Astrocyte (in vitro differentiated cells and primary cell): ENCODE measurements around the gene CUTA. TPM values are rescaled to one million over a fixed set of nuclear protein-coding genes. Genes with fewer than 3 reads are reported as not detected.
A peak's percentile ranks its signal among the peaks of the same experiment; 100 is the strongest.

Experiments used
- DNase-seq: peaks from one replicate; pipeline ENCODE4 v3.0.0-alpha.2; 2010; ENCODE audit warnings: low read depth
- FAIRE-seq: peaks from 2 replicates; lab custom pipeline; 2011; peaks lifted over from hg19 to GRCh38; lab: Jason Lieb, UNC
- H2AFZ ChIP-seq: 2 replicates; pipeline ENCODE4 v1.6.0; 2012; ENCODE audit warnings: low read depth, low read length, inconsistent platforms
- H3K27ac ChIP-seq: 2 replicates; pipeline ENCODE4 v1.5.1; 2011; ENCODE audit warnings: low read depth, low read length, inconsistent platforms
- H3K27me3 ChIP-seq: 2 replicates; pipeline ENCODE4 v1.6.0; 2011; ENCODE audit warnings: low read length, inconsistent platforms; ENCODE audit not compliant: insufficient read depth
- H3K36me3 ChIP-seq: 2 replicates; pipeline ENCODE4 v1.5.1; 2011; ENCODE audit warnings: low read length, inconsistent platforms; ENCODE audit not compliant: insufficient read depth
- H3K4me1 ChIP-seq: 2 replicates; pipeline ENCODE4 v1.5.1; 2011; ENCODE audit warnings: low read length, inconsistent platforms; ENCODE audit not compliant: insufficient read depth
- H3K4me2 ChIP-seq: 2 replicates; pipeline ENCODE4 v1.6.0; 2012; ENCODE audit warnings: low read length, inconsistent platforms
- H3K4me3 ChIP-seq: 2 replicates; pipeline ENCODE4 v1.5.1; 2011; ENCODE audit warnings: low read depth, mild to moderate bottlenecking, low read length, inconsistent platforms; ENCODE audit not compliant: insufficient read depth
- H3K79me2 ChIP-seq: 2 replicates; pipeline ENCODE4 v1.6.0; 2012; ENCODE audit warnings: mild to moderate bottlenecking, low read length, inconsistent platforms; ENCODE audit not compliant: insufficient read depth
- H3K9ac ChIP-seq: 2 replicates; pipeline ENCODE4 v1.6.0; 2012; ENCODE audit warnings: mild to moderate bottlenecking, low read length, inconsistent platforms
- H3K9me3 ChIP-seq: 2 replicates; pipeline ENCODE4 v1.5.1; 2012; ENCODE audit warnings: low read depth, mild to moderate bottlenecking, low read length, inconsistent platforms; ENCODE audit not compliant: insufficient read depth
- H4K20me1 ChIP-seq: 2 replicates; pipeline ENCODE4 v1.6.0; 2012; ENCODE audit warnings: low read length, inconsistent platforms; ENCODE audit not compliant: insufficient read depth
- H3K27ac Mint-ChIP-seq: one replicate; pipeline ENCODE4 v1.8.0; 2021; ENCODE audit warnings: mild to moderate bottlenecking, mixed read lengths; ENCODE audit not compliant: unreplicated experiment
- H3K27me3 Mint-ChIP-seq: one replicate; pipeline ENCODE4 v1.8.0; 2021; ENCODE audit warnings: low read depth, mixed read lengths; ENCODE audit not compliant: unreplicated experiment
- H3K36me3 Mint-ChIP-seq: one replicate; pipeline ENCODE4 v1.8.0; 2021; ENCODE audit warnings: low read depth, mixed read lengths; ENCODE audit not compliant: unreplicated experiment
- H3K4me1 Mint-ChIP-seq: one replicate; pipeline ENCODE4 v1.8.0; 2021; ENCODE audit warnings: low read depth, mixed read lengths; ENCODE audit not compliant: unreplicated experiment
- H3K4me3 Mint-ChIP-seq: one replicate; pipeline ENCODE4 v1.8.0; 2021; ENCODE audit warnings: mild to moderate bottlenecking, moderate library complexity, mixed read lengths; ENCODE audit not compliant: unreplicated experiment
- H3K9me3 Mint-ChIP-seq: one replicate; pipeline ENCODE4 v1.8.0; 2021; ENCODE audit warnings: mild to moderate bottlenecking, mixed read lengths; ENCODE audit not compliant: unreplicated experiment
- EZH2 ChIP-seq: IDR thresholded peaks from 2 replicates; pipeline ENCODE4 v1.6.1; 2012; ENCODE audit warnings: mild to moderate bottlenecking, low read length, inconsistent platforms; ENCODE audit not compliant: insufficient read depth
- total RNA-seq: library from RNA; stranded (reverse); gene quantifications from 2 replicates; pipeline ENCODE4 v1.2.1, GENCODE V29; 2021
- TF ChIP-seq, protein P1 (sequence below): IDR thresholded peaks from 2 replicates; pipeline ENCODE4 v1.5.1; 2011; ENCODE audit warnings: low read depth, mild to moderate bottlenecking, inconsistent platforms, low read length, moderate library complexity; ENCODE audit not compliant: insufficient read depth

The CUTA gene
- total RNA-seq, 1 donor from 2014 or later = 256 TPM

DNA sequence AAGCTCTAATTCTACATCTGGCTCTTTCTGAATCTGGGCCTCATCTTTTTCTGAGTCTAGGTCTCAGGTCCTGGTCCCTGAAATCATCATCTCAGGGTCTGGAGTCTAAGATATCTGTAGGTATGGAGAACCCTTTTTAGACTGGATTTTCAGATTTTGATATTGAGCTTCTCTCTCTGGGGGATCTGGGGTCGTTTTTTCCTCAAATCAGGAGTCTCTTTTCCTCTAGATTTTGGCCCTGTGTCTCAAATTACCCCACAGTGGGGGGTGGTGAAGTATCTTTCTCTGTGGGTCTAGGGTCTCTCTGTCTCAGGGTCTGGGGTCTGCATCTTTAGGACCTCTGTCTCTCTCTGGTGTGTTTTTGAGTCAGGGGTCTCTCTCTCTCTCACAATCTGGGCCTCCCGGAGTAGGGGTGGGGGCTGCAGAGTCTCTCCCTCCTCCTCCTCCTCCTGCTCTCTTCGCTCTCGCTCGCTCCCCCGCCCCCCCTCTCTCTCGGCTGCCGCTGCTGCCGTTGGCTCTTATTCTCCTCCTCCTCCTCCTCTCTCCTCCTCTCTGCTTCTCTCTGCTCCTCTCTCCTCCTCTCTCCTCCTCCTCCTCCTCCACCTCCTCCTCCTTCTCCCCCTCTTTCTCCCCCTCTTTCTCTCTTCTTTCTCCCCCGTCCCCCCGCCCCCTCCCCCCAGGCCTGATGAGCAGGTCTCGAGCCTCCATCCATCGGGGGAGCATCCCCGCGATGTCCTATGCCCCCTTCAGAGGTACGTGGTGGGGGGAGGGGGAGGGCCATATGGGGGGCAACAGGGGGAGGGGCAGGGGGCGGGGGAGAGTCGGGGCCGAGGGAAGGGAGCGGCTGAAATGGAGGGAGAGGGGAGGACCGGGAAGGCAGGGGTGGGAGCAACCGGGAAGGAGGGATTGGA, 1.9 kb upstream of the CUTA start, which contains the start of gene SYNGAP1:
TSS of gene SYNGAP1 (plus strand) at position 486 of the 911 bp plus-strand sequence. CDS start at position 686, 200 bp downstream.
- Mint-ChIP-seq H3K36me3 (peaks cover 7% of the 10 kb centered on the region), H3K27me3 (no peaks in the 10 kb centered on the region), H3K4me1 (peaks cover 47% of the 10 kb centered on the region), H3K4me3 (peak within 1 kb of the TSS; percentile 98), H3K27ac (peak within 1 kb of the TSS; percentile 98), H3K9me3 (no peaks in the 10 kb centered on the region)
- H3K4me2 ChIP-seq = peak within 1 kb of the TSS; percentile 97
- H2AFZ ChIP-seq = no peak within 1 kb of the TSS
- H3K27ac ChIP-seq = peak within 1 kb of the TSS; percentile 98
- TF ChIP-seq EZH2 = no peak
- TF ChIP-seq, protein P1, sequence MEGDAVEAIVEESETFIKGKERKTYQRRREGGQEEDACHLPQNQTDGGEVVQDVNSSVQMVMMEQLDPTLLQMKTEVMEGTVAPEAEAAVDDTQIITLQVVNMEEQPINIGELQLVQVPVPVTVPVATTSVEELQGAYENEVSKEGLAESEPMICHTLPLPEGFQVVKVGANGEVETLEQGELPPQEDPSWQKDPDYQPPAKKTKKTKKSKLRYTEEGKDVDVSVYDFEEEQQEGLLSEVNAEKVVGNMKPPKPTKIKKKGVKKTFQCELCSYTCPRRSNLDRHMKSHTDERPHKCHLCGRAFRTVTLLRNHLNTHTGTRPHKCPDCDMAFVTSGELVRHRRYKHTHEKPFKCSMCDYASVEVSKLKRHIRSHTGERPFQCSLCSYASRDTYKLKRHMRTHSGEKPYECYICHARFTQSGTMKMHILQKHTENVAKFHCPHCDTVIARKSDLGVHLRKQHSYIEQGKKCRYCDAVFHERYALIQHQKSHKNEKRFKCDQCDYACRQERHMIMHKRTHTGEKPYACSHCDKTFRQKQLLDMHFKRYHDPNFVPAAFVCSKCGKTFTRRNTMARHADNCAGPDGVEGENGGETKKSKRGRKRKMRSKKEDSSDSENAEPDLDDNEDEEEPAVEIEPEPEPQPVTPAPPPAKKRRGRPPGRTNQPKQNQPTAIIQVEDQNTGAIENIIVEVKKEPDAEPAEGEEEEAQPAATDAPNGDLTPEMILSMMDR = no peak
- DNase-seq = peak; percentile 57
- peak within 1 kb of the TSS; percentile 78 for H3K9ac ChIP-seq
- peaks cover 6% of the 10 kb centered on the region for H3K36me3 ChIP-seq
- no peaks in the 10 kb centered on the region for H3K9me3 ChIP-seq
- peaks cover 36% of the 10 kb centered on the region for H3K4me1 ChIP-seq
- peak within 1 kb of the TSS; percentile 49 for H3K4me3 ChIP-seq
- H3K79me2 ChIP-seq = peaks cover 34% of the 10 kb centered on the region
- no peak for FAIRE-seq
- H3K27me3 ChIP-seq = no peaks in the 10 kb centered on the region
- peaks cover 20% of the 10 kb centered on the region for H4K20me1 ChIP-seq

DNA sequence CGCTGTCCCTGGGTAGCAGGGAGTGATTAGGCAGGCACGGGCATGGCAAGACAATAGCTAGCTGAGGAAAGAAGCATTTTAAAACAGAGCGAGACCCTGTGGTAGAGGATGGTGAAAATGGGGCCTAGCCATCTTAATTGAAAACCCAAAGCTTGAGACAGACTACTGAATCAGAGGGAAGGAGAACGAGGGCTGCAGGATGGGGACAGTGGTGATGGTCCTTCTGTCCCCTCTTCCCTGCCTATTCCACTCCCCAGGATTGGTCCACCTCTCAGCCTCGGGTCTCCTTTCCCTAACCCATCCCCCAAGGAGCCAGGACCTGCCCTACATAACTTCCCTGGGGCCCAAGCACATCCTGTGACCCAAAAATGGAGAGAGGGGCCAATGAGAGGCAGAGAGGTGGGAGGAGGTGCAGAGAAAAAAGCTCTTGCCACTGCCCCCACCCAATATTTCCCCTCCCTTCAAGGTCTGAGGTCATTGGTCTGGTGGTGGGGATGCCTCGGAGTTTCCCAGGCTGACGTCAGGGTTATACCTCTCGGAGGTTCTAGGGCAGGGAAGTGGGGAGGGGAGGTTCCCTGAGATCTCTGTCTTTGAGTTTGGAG, 884 bp upstream of the CUTA start:
- Mint-ChIP-seq H3K27me3 (no peaks in the 10 kb centered on the region), H3K4me1 (peaks cover 37% of the 10 kb centered on the region), H3K4me3 (peak overlapping the region; percentile 98), H3K9me3 (no peaks in the 10 kb centered on the region), H3K36me3 (peaks cover 5% of the 10 kb centered on the region), H3K27ac (peak overlapping the region; percentile 98)
- no peak for FAIRE-seq
- peaks cover 31% of the 10 kb centered on the region for H4K20me1 ChIP-seq
- TF ChIP-seq, protein P1 = no peak
- TF ChIP-seq EZH2 = no peak
- H2AFZ ChIP-seq = peak overlapping the region; percentile 65
- H3K9me3 ChIP-seq = no peaks in the 10 kb centered on the region
- peak overlapping the region; percentile 97 for H3K4me2 ChIP-seq
- H3K4me3 ChIP-seq = peak overlapping the region; percentile 42
- DNase-seq = peak; percentile 25
- no peaks in the 10 kb centered on the region for H3K27me3 ChIP-seq
- H3K4me1 ChIP-seq = peaks cover 32% of the 10 kb centered on the region
- peak overlapping the region; percentile 78 for H3K9ac ChIP-seq
- peaks cover 6% of the 10 kb centered on the region for H3K36me3 ChIP-seq
- peak overlapping the region; percentile 98 for H3K27ac ChIP-seq
- H3K79me2 ChIP-seq = peaks cover 34% of the 10 kb centered on the region
